ENCODE results near the gene CNTNAP1. TPM values are rescaled to one million over a fixed set of nuclear protein-coding genes. Genes with fewer than 3 reads are reported as not detected.

The CNTNAP1 gene
- total and polyA plus RNA-seq, 9 of the 15 experiments (the other 6 are each of a cell fraction or from before 2014, with no cell fraction given) = 0.10 to 1.8 (median 0.62) TPM

DNA sequence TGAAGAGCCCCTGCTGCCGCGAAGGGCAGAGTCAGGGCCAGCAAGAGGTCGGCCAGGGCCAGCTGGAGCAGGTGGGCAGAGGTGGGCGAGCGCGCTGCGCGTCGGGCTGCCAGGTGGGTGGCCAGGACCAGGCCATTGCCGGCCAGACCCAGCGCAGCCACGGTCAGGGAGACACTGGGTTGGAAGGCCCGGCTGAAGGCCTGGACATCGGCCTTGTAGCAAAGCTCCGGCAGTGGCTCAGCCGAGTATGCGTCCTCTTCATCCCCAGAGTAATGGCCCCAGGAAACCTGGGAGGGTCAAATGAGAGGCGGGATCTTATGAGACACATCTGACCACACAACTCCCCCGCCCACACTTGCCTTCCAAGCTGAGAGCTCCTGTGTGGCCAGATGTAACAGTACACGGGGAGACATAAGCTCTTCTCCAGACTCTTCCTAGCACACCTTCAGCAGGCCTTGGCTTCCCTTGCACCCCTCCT is 2.0 kb upstream of the CNTNAP1 start (continued):
- TF ChIP-seq, protein P1, sequence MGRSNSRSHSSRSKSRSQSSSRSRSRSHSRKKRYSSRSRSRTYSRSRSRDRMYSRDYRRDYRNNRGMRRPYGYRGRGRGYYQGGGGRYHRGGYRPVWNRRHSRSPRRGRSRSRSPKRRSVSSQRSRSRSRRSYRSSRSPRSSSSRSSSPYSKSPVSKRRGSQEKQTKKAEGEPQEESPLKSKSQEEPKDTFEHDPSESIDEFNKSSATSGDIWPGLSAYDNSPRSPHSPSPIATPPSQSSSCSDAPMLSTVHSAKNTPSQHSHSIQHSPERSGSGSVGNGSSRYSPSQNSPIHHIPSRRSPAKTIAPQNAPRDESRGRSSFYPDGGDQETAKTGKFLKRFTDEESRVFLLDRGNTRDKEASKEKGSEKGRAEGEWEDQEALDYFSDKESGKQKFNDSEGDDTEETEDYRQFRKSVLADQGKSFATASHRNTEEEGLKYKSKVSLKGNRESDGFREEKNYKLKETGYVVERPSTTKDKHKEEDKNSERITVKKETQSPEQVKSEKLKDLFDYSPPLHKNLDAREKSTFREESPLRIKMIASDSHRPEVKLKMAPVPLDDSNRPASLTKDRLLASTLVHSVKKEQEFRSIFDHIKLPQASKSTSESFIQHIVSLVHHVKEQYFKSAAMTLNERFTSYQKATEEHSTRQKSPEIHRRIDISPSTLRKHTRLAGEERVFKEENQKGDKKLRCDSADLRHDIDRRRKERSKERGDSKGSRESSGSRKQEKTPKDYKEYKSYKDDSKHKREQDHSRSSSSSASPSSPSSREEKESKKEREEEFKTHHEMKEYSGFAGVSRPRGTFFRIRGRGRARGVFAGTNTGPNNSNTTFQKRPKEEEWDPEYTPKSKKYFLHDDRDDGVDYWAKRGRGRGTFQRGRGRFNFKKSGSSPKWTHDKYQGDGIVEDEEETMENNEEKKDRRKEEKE (IDR thresholded peaks at IDR 0.05; ENCODE audit: borderline replicate concordance in 1 of 2, control insufficient read depth in 1 of 2, low read depth in 2 of 2, low read length in 1 of 2) = no peak
- TF ChIP-seq EGR1 (conservative IDR thresholded peaks at IDR 0.05) (peak; percentile 68), CHD1 (IDR thresholded peaks at IDR 0.05; ENCODE audit: low read length) (no peak), ZFP30 (CRISPR knock-in tag; IDR thresholded peaks at IDR 0.05; ENCODE audit: borderline replicate concordance) (no peak), HDAC6 (IDR thresholded peaks at IDR 0.05; ENCODE audit: low read depth, low read length) (no peak), DPF2 (IDR thresholded peaks at IDR 0.05) (no peak), ELF2 (CRISPR knock-in tag; IDR thresholded peaks at IDR 0.05) (no peak), ETV5 (CRISPR knock-in tag; IDR thresholded peaks at IDR 0.05; ENCODE audit: low read depth) (no peak), TBP (optimal IDR thresholded peaks at IDR 0.05; ENCODE audit: low read depth, low read length) (peak; percentile 41), FIP1L1 (IDR thresholded peaks at IDR 0.05; ENCODE audit: low read depth, low read length, poor library complexity, severe bottlenecking) (no peak), MYBL2 (IDR thresholded peaks at IDR 0.05; ENCODE audit: low read depth) (no peak), MYBL2 (CRISPR knock-in tag; IDR thresholded peaks at IDR 0.05; ENCODE audit: borderline replicate concordance) (no peak), CBX8 (IDR thresholded peaks at IDR 0.05; ENCODE audit: borderline replicate concordance, extremely low read depth, low read depth, low read length, poor library complexity, severe bottlenecking) (no peak), IRF2 (CRISPR knock-in tag; IDR thresholded peaks at IDR 0.05) (no peak), ZFP1 (CRISPR knock-in tag; IDR thresholded peaks at IDR 0.05) (no peak)
- TF ChIP-seq, protein P2, sequence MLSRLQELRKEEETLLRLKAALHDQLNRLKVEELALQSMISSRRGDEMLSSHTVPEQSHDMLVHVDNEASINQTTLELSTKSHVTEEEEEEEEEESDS (CRISPR knock-in tag; IDR thresholded peaks at IDR 0.05) = no peak
- TF ChIP-seq, protein P3, sequence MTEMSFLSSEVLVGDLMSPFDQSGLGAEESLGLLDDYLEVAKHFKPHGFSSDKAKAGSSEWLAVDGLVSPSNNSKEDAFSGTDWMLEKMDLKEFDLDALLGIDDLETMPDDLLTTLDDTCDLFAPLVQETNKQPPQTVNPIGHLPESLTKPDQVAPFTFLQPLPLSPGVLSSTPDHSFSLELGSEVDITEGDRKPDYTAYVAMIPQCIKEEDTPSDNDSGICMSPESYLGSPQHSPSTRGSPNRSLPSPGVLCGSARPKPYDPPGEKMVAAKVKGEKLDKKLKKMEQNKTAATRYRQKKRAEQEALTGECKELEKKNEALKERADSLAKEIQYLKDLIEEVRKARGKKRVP (CRISPR knock-in tag; IDR thresholded peaks at IDR 0.05) = no peak
- TF ChIP-seq, protein P4, sequence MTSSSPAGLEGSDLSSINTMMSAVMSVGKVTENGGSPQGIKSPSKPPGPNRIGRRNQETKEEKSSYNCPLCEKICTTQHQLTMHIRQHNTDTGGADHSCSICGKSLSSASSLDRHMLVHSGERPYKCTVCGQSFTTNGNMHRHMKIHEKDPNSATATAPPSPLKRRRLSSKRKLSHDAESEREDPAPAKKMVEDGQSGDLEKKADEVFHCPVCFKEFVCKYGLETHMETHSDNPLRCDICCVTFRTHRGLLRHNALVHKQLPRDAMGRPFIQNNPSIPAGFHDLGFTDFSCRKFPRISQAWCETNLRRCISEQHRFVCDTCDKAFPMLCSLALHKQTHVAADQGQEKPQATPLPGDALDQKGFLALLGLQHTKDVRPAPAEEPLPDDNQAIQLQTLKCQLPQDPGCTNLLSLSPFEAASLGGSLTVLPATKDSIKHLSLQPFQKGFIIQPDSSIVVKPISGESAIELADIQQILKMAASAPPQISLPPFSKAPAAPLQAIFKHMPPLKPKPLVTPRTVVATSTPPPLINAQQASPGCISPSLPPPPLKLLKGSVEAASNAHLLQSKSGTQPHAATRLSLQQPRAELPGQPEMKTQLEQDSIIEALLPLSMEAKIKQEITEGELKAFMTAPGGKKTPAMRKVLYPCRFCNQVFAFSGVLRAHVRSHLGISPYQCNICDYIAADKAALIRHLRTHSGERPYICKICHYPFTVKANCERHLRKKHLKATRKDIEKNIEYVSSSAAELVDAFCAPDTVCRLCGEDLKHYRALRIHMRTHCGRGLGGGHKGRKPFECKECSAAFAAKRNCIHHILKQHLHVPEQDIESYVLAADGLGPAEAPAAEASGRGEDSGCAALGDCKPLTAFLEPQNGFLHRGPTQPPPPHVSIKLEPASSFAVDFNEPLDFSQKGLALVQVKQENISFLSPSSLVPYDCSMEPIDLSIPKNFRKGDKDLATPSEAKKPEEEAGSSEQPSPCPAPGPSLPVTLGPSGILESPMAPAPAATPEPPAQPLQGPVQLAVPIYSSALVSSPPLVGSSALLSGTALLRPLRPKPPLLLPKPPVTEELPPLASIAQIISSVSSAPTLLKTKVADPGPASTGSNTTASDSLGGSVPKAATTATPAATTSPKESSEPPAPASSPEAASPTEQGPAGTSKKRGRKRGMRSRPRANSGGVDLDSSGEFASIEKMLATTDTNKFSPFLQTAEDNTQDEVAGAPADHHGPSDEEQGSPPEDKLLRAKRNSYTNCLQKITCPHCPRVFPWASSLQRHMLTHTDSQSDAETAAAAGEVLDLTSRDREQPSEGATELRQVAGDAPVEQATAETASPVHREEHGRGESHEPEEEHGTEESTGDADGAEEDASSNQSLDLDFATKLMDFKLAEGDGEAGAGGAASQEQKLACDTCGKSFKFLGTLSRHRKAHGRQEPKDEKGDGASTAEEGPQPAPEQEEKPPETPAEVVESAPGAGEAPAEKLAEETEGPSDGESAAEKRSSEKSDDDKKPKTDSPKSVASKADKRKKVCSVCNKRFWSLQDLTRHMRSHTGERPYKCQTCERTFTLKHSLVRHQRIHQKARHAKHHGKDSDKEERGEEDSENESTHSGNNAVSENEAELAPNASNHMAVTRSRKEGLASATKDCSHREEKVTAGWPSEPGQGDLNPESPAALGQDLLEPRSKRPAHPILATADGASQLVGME (CRISPR knock-in tag; IDR thresholded peaks at IDR 0.05) = 0 out of 2 replicates have a peak, but pooled peaks have one; percentile 49

Measured in K562 (cell line).